SK-N-SH (cell line): ENCODE data around the gene PALS1. TPM values are rescaled to one million over a fixed set of nuclear protein-coding genes. Genes with fewer than 3 reads are reported as not detected.

Source experiments
- CTCF ChIA-PET: fragments of 300-600, 350-600 bp; formaldehyde crosslinking; extraction: SDS; loops from one replicate; lab custom pipeline; 2021; lab: Yijun Ruan, JAX
- POLR2A ChIA-PET: fragments of 350-600 bp; sonication (Branson Sonifier 250); formaldehyde crosslinking; extraction: SDS; loops from one replicate; lab custom pipeline; 2020; ENCODE audit warnings: antibody characterized with exemption, inconsistent platforms; lab: Yijun Ruan, JAX
- DNase-seq: peaks from one replicate; pipeline ENCODE4 v3.0.0; 2012
- H2AFZ ChIP-seq: fragments of 200-600 bp; sonication (generic); 2 replicates; pipeline ENCODE4 v1.8.1; 2016; ENCODE audit warnings: antibody characterized with exemption, mild to moderate bottlenecking, low read depth
- H3F3A ChIP-seq: fragments of 200-600 bp; sonication (generic); replicated peaks from 2 replicates; pipeline ENCODE3; 2016; ENCODE audit warnings: antibody characterized with exemption, mild to moderate bottlenecking; ENCODE audit not compliant: insufficient read depth
- H3K27ac ChIP-seq, 2 experiments: fragments of 200-500 bp in 1 of 2; fragments of 200-600 bp in 1 of 2; sonication (Bioruptor generic) in 1 of 2; sonication (generic), shearing (Covaris generic) in 1 of 2; 2 replicates each; pipeline versions ENCODE4 v1.5.1 to v1.6.1; 2014 to 2016; ENCODE audit warnings: low read depth in 2 of 2, inconsistent platforms in 1 of 2, low read length in 1 of 2, mild to moderate bottlenecking in 1 of 2, mixed read lengths in 1 of 2
- H3K27me3 ChIP-seq: fragments of 200-600 bp; sonication (generic), shearing (Covaris generic); 2 replicates; pipeline ENCODE4 v1.6.1; 2016; ENCODE audit warnings: mixed run types; ENCODE audit not compliant: insufficient read depth
- H3K36me3 ChIP-seq, 2 experiments: fragments of 200-500 bp in 1 of 2; fragments of 200-600 bp in 1 of 2; sonication (Bioruptor generic) in 1 of 2; sonication (generic) in 1 of 2; replicated peaks in 1 of 2; 2 replicates each; pipeline versions ENCODE3 to v1.5.1; 2014 to 2016; ENCODE audit warnings: low read length in 1 of 2, mild to moderate bottlenecking in 1 of 2; ENCODE audit not compliant: insufficient read depth in 2 of 2, control insufficient read depth in 1 of 2
- H3K4me1 ChIP-seq, 2 experiments: fragments of 200-500 bp in 1 of 2; fragments of 200-600 bp in 1 of 2; sonication (Bioruptor generic) in 1 of 2; sonication (generic), shearing (Covaris generic) in 1 of 2; 2 replicates each; pipeline versions ENCODE4 v1.5.1 to v1.6.1; 2014 to 2016; ENCODE audit warnings: low read depth in 1 of 2, low read length in 1 of 2, mixed run types in 1 of 2; ENCODE audit not compliant: insufficient read depth in 2 of 2, control insufficient read depth in 1 of 2
- H3K4me2 ChIP-seq: fragments of 200-600 bp; sonication (generic), shearing (Covaris generic); 2 replicates; pipeline ENCODE4 v1.6.1; 2017; ENCODE audit warnings: mixed run types
- H3K4me3 ChIP-seq, 2 experiments: fragments of 200-500 bp in 1 of 2; fragments of 200-600 bp in 1 of 2; sonication (Bioruptor generic) in 1 of 2; sonication (generic), shearing (Covaris generic) in 1 of 2; 2 replicates each; pipeline versions ENCODE4 v1.5.1 to v1.8.1; 2014 to 2016; ENCODE audit warnings: low read depth in 2 of 2, inconsistent platforms in 1 of 2, low read length in 1 of 2, mild to moderate bottlenecking in 1 of 2, mixed read lengths in 1 of 2, moderate library complexity in 1 of 2
- H3K79me2 ChIP-seq: fragments of 200-600 bp; sonication (generic); 2 replicates; pipeline ENCODE4 v1.8.1; 2017; ENCODE audit warnings: mild to moderate bottlenecking; ENCODE audit not compliant: insufficient read depth
- H3K9ac ChIP-seq: fragments of 200-600 bp; sonication (generic); 2 replicates; pipeline ENCODE4 v1.6.1; 2017; ENCODE audit warnings: mixed run types
- H3K9me2 ChIP-seq: fragments of 200-600 bp; sonication (generic); 2 replicates; pipeline ENCODE4 v1.6.1; 2017; ENCODE audit warnings: mixed run types
- H3K9me3 ChIP-seq: fragments of 200-600 bp; sonication (generic); 2 replicates; pipeline ENCODE4 v1.6.1; 2017; ENCODE audit warnings: mixed run types, mild to moderate bottlenecking, moderate library complexity
- H4K20me1 ChIP-seq: fragments of 200-600 bp; sonication (generic); 2 replicates; pipeline ENCODE4 v1.6.1; 2017; ENCODE audit warnings: mild to moderate bottlenecking, mixed run types; ENCODE audit not compliant: insufficient read depth
- CHD2 ChIP-seq: fragments of 150-350 bp; IDR thresholded peaks from 2 replicates; pipeline ENCODE4 v1.6.1; 2018; ENCODE audit warnings: low read length; ENCODE audit not compliant: partially characterized antibody
- CTCF ChIP-seq: fragments of 200-600 bp; sonication (generic); IDR thresholded peaks from 2 replicates; pipeline ENCODE4 v1.6.1; 2017; ENCODE audit warnings: antibody characterized with exemption, mild to moderate bottlenecking, moderate library complexity
- EP300 ChIP-seq, 2 experiments: IDR thresholded peaks; 2 replicates each; pipeline versions ENCODE4 v1.4.0 to v1.6.1; 2012; ENCODE audit warnings: borderline replicate concordance in 1 of 2, low read depth in 1 of 2, low read length in 1 of 2
- EZH2phosphoT487 ChIP-seq: fragments of 200-600 bp; sonication (generic); IDR thresholded peaks from 2 replicates; pipeline ENCODE4 v1.6.1; 2017; ENCODE audit warnings: low read depth, mixed run types, mild to moderate bottlenecking, antibody characterized with exemption, moderate library complexity, borderline replicate concordance
- FOSL2 ChIP-seq: IDR thresholded peaks from 2 replicates; pipeline ENCODE4 v1.4.0; 2012; ENCODE audit warnings: low read depth, mild to moderate bottlenecking, moderate library complexity, borderline replicate concordance
- FOXJ3 ChIP-seq: sonication (generic); formaldehyde crosslinking; IDR thresholded peaks from 2 replicates; pipeline ENCODE4 v1.5.1; 2020; ENCODE audit warnings: mild to moderate bottlenecking, missing genetic modification reagents
- FOXM1 ChIP-seq: IDR thresholded peaks from 2 replicates; pipeline ENCODE4 v1.4.0; 2012; ENCODE audit warnings: low read depth, mild to moderate bottlenecking
- MAX ChIP-seq: IDR thresholded peaks from 2 replicates; pipeline ENCODE4 v1.4.0; 2012; ENCODE audit warnings: low read depth
- MEF2A ChIP-seq: IDR thresholded peaks from 2 replicates; pipeline ENCODE4 v1.4.0; 2012; ENCODE audit warnings: low read depth, borderline replicate concordance
- NFIC ChIP-seq: IDR thresholded peaks from 2 replicates; pipeline ENCODE4 v1.4.0; 2012; ENCODE audit warnings: borderline replicate concordance
- NRF1 ChIP-seq: IDR thresholded peaks from 2 replicates; pipeline ENCODE4 v1.6.1; 2012; ENCODE audit warnings: low read depth, mild to moderate bottlenecking, low read length
- PBX3 ChIP-seq: IDR thresholded peaks from 2 replicates; pipeline ENCODE4; 2012
- RAD21 ChIP-seq: IDR thresholded peaks from 2 replicates; pipeline ENCODE4 v1.6.1; 2012; ENCODE audit warnings: mild to moderate bottlenecking, low read length
- REST ChIP-seq: IDR thresholded peaks from 2 replicates; pipeline ENCODE4 v1.6.1; 2012; ENCODE audit warnings: mild to moderate bottlenecking, low read depth, low read length, moderate library complexity
- SIN3A ChIP-seq: IDR thresholded peaks from 2 replicates; pipeline ENCODE4 v1.6.1; 2012; ENCODE audit warnings: low read depth, mild to moderate bottlenecking, low read length, moderate library complexity, borderline replicate concordance
- SMC3 ChIP-seq: IDR thresholded peaks from 2 replicates; pipeline ENCODE4 v1.6.1; 2012; ENCODE audit warnings: low read depth, low read length, improper control_type of control experiment
- TCF12 ChIP-seq: IDR thresholded peaks from 2 replicates; pipeline ENCODE4 v1.4.0; 2012
- TEAD4 ChIP-seq: IDR thresholded peaks from 2 replicates; pipeline ENCODE4 v1.4.0; 2012; ENCODE audit warnings: mild to moderate bottlenecking, borderline replicate concordance; ENCODE audit not compliant: insufficient read depth
- ZBTB33 ChIP-seq: IDR thresholded peaks from 2 replicates; pipeline ENCODE4 v1.4.0; 2012; ENCODE audit warnings: low read depth, borderline replicate concordance
- WGBS: methylation state at CpG from one replicate; pipeline ENCODE4 v1.1.6; 2017; ENCODE audit warnings: low lambda C conversion rate; 5-methylcytosine and 5-hydroxymethylcytosine counted together
- polyA plus RNA-seq, 3 experiments: library from polyadenylated mRNA; depleted of rRNA; stranded (reverse); fragments of >200 nt; gene quantifications; 2 replicates each; pipeline ENCODE4 v1.2.3, GENCODE V29; 2012

Gene PALS1
- polyA plus RNA-seq, 1 of the 3 experiments (the other 2 are of a cell fraction) = 8.0 TPM

GRCh38 chr14:67207810-67208209 is 33.4 kb upstream of the PALS1 start:
- DNase-seq = no peak
- WGBS = 76% methylated on average over 8 of the region's 8 CpGs
- H3K9me3 ChIP-seq = no peaks in the 10 kb centered on the region
- ChIA-PET CTCF (interaction anchor here (1.0 kb wide), 1 partner anchor 78 kb away, joined by 3 read pairs; no protein-coding TSS in a partner anchor), POLR2A (no interaction called here)
- no peak overlapping the region for H3K9ac ChIP-seq
- H2AFZ ChIP-seq = no peak overlapping the region
- H3K4me2 ChIP-seq = no peak overlapping the region
- H3K4me1 ChIP-seq = no peaks in the 10 kb centered on the region
- H3K27me3 ChIP-seq = no peaks in the 10 kb centered on the region
- H3K9me2 ChIP-seq = no peaks in the 10 kb centered on the region
- H3K36me3 ChIP-seq = no peaks in the 10 kb centered on the region
- no peaks in the 10 kb centered on the region for H4K20me1 ChIP-seq
- no peak overlapping the region for H3K4me3 ChIP-seq
- no peak overlapping the region for H3K27ac ChIP-seq
- TF ChIP-seq FOSL2 = no peak
- no peak for TF ChIP-seq FOXJ3 (CRISPR knock-in tag)
- no peak for TF ChIP-seq MAX
- TF ChIP-seq REST = no peak
- TF ChIP-seq MEF2A = no peak
- TF ChIP-seq TCF12 = no peak
- no peak for TF ChIP-seq RAD21
- no peak for TF ChIP-seq CHD2
- H3F3A ChIP-seq = no peaks in the 10 kb centered on the region
- no peaks in the 10 kb centered on the region for H3K79me2 ChIP-seq

GRCh38 chr14:67218126-67218525 is 23.1 kb upstream of the PALS1 start:
- DNase-seq = no peak
- Histone ChIP-seq H3K36me3 (no peaks in the 10 kb centered on the region), H3K79me2 (no peaks in the 10 kb centered on the region), H3K27ac (no peak overlapping the region), H2AFZ (no peak overlapping the region), H3K9me2 (no peaks in the 10 kb centered on the region), H3K9ac (no peak overlapping the region), H4K20me1 (no peaks in the 10 kb centered on the region), H3K4me3 (no peak overlapping the region), H3K4me1 (peaks cover 0 to 16% of the 10 kb centered on the region in 2 experiments; a peak in 2 of 4 replicates), H3K4me2 (no peak overlapping the region), H3K9me3 (peaks cover 4% of the 10 kb centered on the region; the same call in 1 of the 2 replicates), H3F3A (peaks cover 16% of the 10 kb centered on the region), H3K27me3 (no peaks in the 10 kb centered on the region)
- POLR2A ChIA-PET = no interaction called here
- 21% methylated on average over 2 of the region's 2 CpGs for WGBS
- CTCF ChIA-PET = no interaction called here
- TF ChIP-seq SMC3 (no peak), EP300 (IDR thresholded peaks at IDR 0.05; ENCODE audit: borderline replicate concordance in 1 of 2, low read depth in 1 of 2, low read length in 1 of 2) (no peak), ZBTB33 (no peak), FOXM1 (no peak), NFIC (no peak), NRF1 (no peak), PBX3 (no peak), TEAD4 (no peak), FOSL2 (no peak), SIN3A (no peak), EZH2phosphoT487 (no peak), MEF2A (no peak), CTCF (no peak)
